Ascending aorta (tissue), 2 donors: Measurements from ENCODE around the gene SRSF10. TPM values are rescaled to one million over a fixed set of nuclear protein-coding genes. Genes with fewer than 3 reads are reported as not detected.

Source experiments
- DNase-seq, 2 donors: peaks; one replicate each; pipeline ENCODE4 v3.0.0-alpha.2; 2019; ENCODE audit warnings: low spot score in 2 of 2
- H3K27ac ChIP-seq, 2 donors: fragments of 200-600 bp; sonication (generic); one replicate each; pipeline ENCODE4 v1.5.1; 2016 to 2017; ENCODE audit warnings: mild to moderate bottlenecking in 1 of 2
- H3K27me3 ChIP-seq: fragments of 200-600 bp; sonication (generic); one replicate; pipeline ENCODE4 v1.5.1; 2017
- H3K36me3 ChIP-seq, 2 donors: fragments of 200-600 bp; sonication (generic); one replicate each; pipeline ENCODE4 v1.5.1; 2016
- H3K4me1 ChIP-seq, 2 donors: fragments of 200-600 bp; sonication (generic); one replicate each; pipeline ENCODE4 v1.5.1; 2016 to 2017; ENCODE audit warnings: mild to moderate bottlenecking in 1 of 2
- H3K4me3 ChIP-seq, 2 donors: fragments of 200-600 bp; sonication (generic); one replicate each; pipeline ENCODE4 v1.5.1; 2016 to 2017; ENCODE audit warnings: mild to moderate bottlenecking in 1 of 2
- H3K9me3 ChIP-seq, 2 donors: fragments of 200-600 bp; sonication (generic); one replicate each; pipeline ENCODE4 v1.5.1; 2016
- CTCF ChIP-seq, 3 experiments: fragments of 200-600 bp in 2 of 3; fragments of 450-650 bp in 1 of 3; sonication (generic) in 2 of 3; IDR thresholded peaks; one replicate each; pipeline ENCODE4 v1.5.1; 2016 to 2019; ENCODE audit warnings: antibody characterized with exemption in 3 of 3, mild to moderate bottlenecking in 1 of 3, moderate library complexity in 1 of 3
- intact Hi-C: fragments of 100-400 bp; cut with DNase I; formaldehyde crosslinking; loops from one replicate; pipeline ENCODE4 v1.15.1; 2023
- total RNA-seq: library from RNA; depleted of rRNA; stranded (reverse); fragments of >200 nt; gene quantifications from one replicate; pipeline ENCODE4 v1.1.0, GENCODE V29; 2016

SRSF10 gene
- total RNA-seq = 80.6 TPM

GRCh38 chr1:23979881-23980727 is at the start of gene SRSF10:
SRSF10 (minus strand) TSS chr1:23980327; CDS start chr1:23980255, 72 bp downstream.
- intact Hi-C loops = loop anchor here (1.0 to 5.0 kb wide), 3 partner anchors 20 to 498 kb away; partner anchors contain the start of gene ASAP3
- peak in 2 of 3 experiments; percentile 35 to 44 for TF ChIP-seq CTCF (IDR thresholded peaks at IDR 0.05)
- Histone ChIP-seq H3K36me3 (no peaks in the 10 kb centered on the region), H3K4me3 (peak within 1 kb of the TSS; percentile 90 to 91), H3K4me1 (peaks cover 3 to 33% of the 10 kb centered on the region in 2 donors), H3K9me3 (no peaks in the 10 kb centered on the region), H3K27me3 (no peaks in the 10 kb centered on the region), H3K27ac (peak within 1 kb of the TSS; percentile 96 to 98)
- DNase-seq = peak; percentile 92 to 99

GRCh38 chr1:24027838-24028468 is 47.8 kb upstream of the SRSF10 start:
- Histone ChIP-seq H3K36me3 (no peaks in the 10 kb centered on the region), H3K27ac (no peak overlapping the region), H3K4me3 (no peak overlapping the region), H3K4me1 (peaks cover under 1 to 6% of the 10 kb centered on the region in 2 donors), H3K27me3 (no peaks in the 10 kb centered on the region), H3K9me3 (no peaks in the 10 kb centered on the region)
- intact Hi-C loops = loop anchor here (1.0 to 10.0 kb wide), 2 partner anchors 69 to 253 kb away; partner anchors contain the start of genes PITHD1 and PNRC2
- TF ChIP-seq CTCF (IDR thresholded peaks at IDR 0.05) = peak; percentile 46 to 71 (median 65)
- no peak for DNase-seq

GRCh38 chr1:24022581-24023361 is 42.6 kb upstream of the SRSF10 start:
- peak in 1 of 2 donors; percentile 80 for DNase-seq
- Histone ChIP-seq H3K9me3 (no peaks in the 10 kb centered on the region), H3K4me1 (peaks cover 22 to 50% of the 10 kb centered on the region in 2 donors), H3K36me3 (no peaks in the 10 kb centered on the region), H3K27ac (peak overlapping the region; percentile 89 to 91), H3K27me3 (no peaks in the 10 kb centered on the region), H3K4me3 (no peak overlapping the region)
- intact Hi-C loops = loop anchor here (2.0 to 10.0 kb wide), 3 partner anchors 42 to 248 kb away; partner anchors contain the start of genes FUCA1, PITHD1 and SRSF10
- no peak for TF ChIP-seq CTCF (IDR thresholded peaks at IDR 0.05)

GRCh38 chr1:24021403-24022266 is 41.5 kb upstream of the SRSF10 start:
- peaks cover 24 to 61% of the 10 kb centered on the region in 2 donors for H3K4me1 ChIP-seq
- no peak overlapping the region for H3K4me3 ChIP-seq
- intact Hi-C loops = loop anchor here (2.0 to 10.0 kb wide), 4 partner anchors 41 to 247 kb away; partner anchors contain the start of genes FUCA1, PITHD1, PNRC2 and SRSF10
- no peaks in the 10 kb centered on the region for H3K9me3 ChIP-seq
- DNase-seq = no peak
- H3K36me3 ChIP-seq = no peaks in the 10 kb centered on the region
- peak overlapping the region; percentile 89 to 91 for H3K27ac ChIP-seq
- TF ChIP-seq CTCF (IDR thresholded peaks at IDR 0.05) = no peak
- H3K27me3 ChIP-seq = no peaks in the 10 kb centered on the region
